Smooth muscle cell (in vitro differentiated cells): ENCODE measurements around the gene C14orf132. TPM values are rescaled to one million over a fixed set of nuclear protein-coding genes. Genes with fewer than 3 reads are reported as not detected.

Experiments used
- DNase-seq: peaks from one replicate; lab custom pipeline; 2025; ENCODE audit not compliant: unreplicated experiment; lab: John Stamatoyannopoulos, UW
- H2AFZ ChIP-seq: fragments of 200-600 bp; sonication (generic); 2 replicates; pipeline ENCODE4 v1.6.0; 2016; ENCODE audit warnings: antibody characterized with exemption, low read depth, mild to moderate bottlenecking
- H3F3A ChIP-seq: fragments of 200-600 bp; sonication (generic); 2 replicates; pipeline ENCODE4 v1.6.0; 2017; ENCODE audit warnings: antibody characterized with exemption, low read depth
- H3K27ac ChIP-seq: fragments of 200-600 bp; sonication (generic); 2 replicates; pipeline ENCODE4 v1.5.1; 2016; ENCODE audit warnings: low read depth, mild to moderate bottlenecking
- H3K27me3 ChIP-seq: fragments of 200-600 bp; sonication (generic); 2 replicates; pipeline ENCODE4 v1.6.1; 2016; ENCODE audit warnings: low read depth, mild to moderate bottlenecking
- H3K36me3 ChIP-seq: fragments of 200-600 bp; sonication (generic); 2 replicates; pipeline ENCODE4 v1.5.1; 2016; ENCODE audit warnings: low read depth
- H3K4me1 ChIP-seq: fragments of 200-600 bp; sonication (generic); 2 replicates; pipeline ENCODE4 v1.5.1; 2016; ENCODE audit warnings: low read depth
- H3K4me2 ChIP-seq: fragments of 200-600 bp; sonication (generic); 2 replicates; pipeline ENCODE4 v1.6.0; 2016; ENCODE audit warnings: mild to moderate bottlenecking
- H3K4me3 ChIP-seq: fragments of 200-600 bp; sonication (generic); 2 replicates; pipeline ENCODE4 v1.5.1; 2016; ENCODE audit warnings: mild to moderate bottlenecking
- H3K79me2 ChIP-seq: fragments of 200-600 bp; sonication (generic); 2 replicates; pipeline ENCODE4 v1.6.0; 2016; ENCODE audit warnings: low read depth, mild to moderate bottlenecking
- H3K9ac ChIP-seq: fragments of 200-600 bp; sonication (generic); 2 replicates; pipeline ENCODE4 v1.6.0; 2016; ENCODE audit warnings: low read depth
- H3K9me3 ChIP-seq: fragments of 200-600 bp; sonication (generic); replicated peaks from 2 replicates; pipeline ENCODE4 v1.5.1; 2016; ENCODE audit warnings: low read depth
- H4K20me1 ChIP-seq: fragments of 200-600 bp; sonication (generic); 2 replicates; pipeline ENCODE4 v1.6.0; 2016; ENCODE audit warnings: low read depth
- CTCF ChIP-seq: fragments of 200-600 bp; sonication (generic); IDR thresholded peaks from 2 replicates; pipeline ENCODE4 v1.5.1; 2017; ENCODE audit warnings: borderline replicate concordance, mild to moderate bottlenecking, antibody characterized with exemption; ENCODE audit not compliant: insufficient read depth, poor library complexity, severe bottlenecking
- WGBS: methylation state at CpG from one replicate; pipeline ENCODE4 v1.1.7; 2016; ENCODE audit warnings: low lambda C conversion rate; 5-methylcytosine and 5-hydroxymethylcytosine counted together
- polyA plus RNA-seq: library from polyadenylated mRNA; unstranded; fragments of >200 nt; fragmentation: Nextera tagmentation; extraction: Ambion mirVana; gene quantifications from 2 replicates; pipeline ENCODE4 v1.2.1, GENCODE V29; 2016
- total RNA-seq: library from RNA; depleted of rRNA; stranded (reverse); fragments of >200 nt; gene quantifications from 2 replicates; pipeline ENCODE4 v1.2.3, GENCODE V29; 2014

The C14orf132 gene
- total and polyA plus RNA-seq, 2 experiments from 2014 or later: 35.5 to 38.0 TPM

- H4K20me1 ChIP-seq: no peaks in the 10 kb centered on the region
Observed at GRCh38 chr14:95998656-95999055, 40.5 kb upstream of the C14orf132 start.

GRCh38 chr14:96001866-96002497 is 37.2 kb upstream of the C14orf132 start:
- H4K20me1 ChIP-seq: no peaks in the 10 kb centered on the region
- peak overlapping the region; percentile 71 for H3K27ac ChIP-seq
- no peak for TF ChIP-seq CTCF
- no peaks in the 10 kb centered on the region for H3K4me1 ChIP-seq
- H3K79me2 ChIP-seq: no peaks in the 10 kb centered on the region
- no peaks in the 10 kb centered on the region for H3F3A ChIP-seq
- 58% methylated on average over 5 of the region's 5 CpGs for WGBS
- no peak overlapping the region for H3K9ac ChIP-seq
- no peak for DNase-seq
- H3K4me3 ChIP-seq: no peak overlapping the region
- H3K27me3 ChIP-seq: no peaks in the 10 kb centered on the region
- peaks cover 6% of the 10 kb centered on the region for H3K9me3 ChIP-seq
- no peak overlapping the region for H2AFZ ChIP-seq
- H3K36me3 ChIP-seq: no peaks in the 10 kb centered on the region
- H3K4me2 ChIP-seq: peak overlapping the region; percentile 13

More at GRCh38 chr14:95998656-95999055, 40.5 kb upstream of the C14orf132 start:
- no peaks in the 10 kb centered on the region for H3K27me3 ChIP-seq
- peak; percentile 63 for TF ChIP-seq CTCF
- H3K36me3 ChIP-seq: no peaks in the 10 kb centered on the region
- WGBS: 73% methylated on average over 1 of the region's 1 CpG
- H2AFZ ChIP-seq: no peak overlapping the region
- H3K4me2 ChIP-seq: no peak overlapping the region
- H3F3A ChIP-seq: no peaks in the 10 kb centered on the region
- no peak overlapping the region for H3K4me3 ChIP-seq
- no peak overlapping the region for H3K27ac ChIP-seq
- H3K9me3 ChIP-seq: no peaks in the 10 kb centered on the region
- no peaks in the 10 kb centered on the region for H3K4me1 ChIP-seq
- no peak for DNase-seq
- H3K79me2 ChIP-seq: no peaks in the 10 kb centered on the region
- no peak overlapping the region for H3K9ac ChIP-seq

GRCh38 chr14:96002498-96002884 is 36.7 kb upstream of the C14orf132 start:
- no peak for DNase-seq
- Histone ChIP-seq H3K4me1 (no peaks in the 10 kb centered on the region), H3K36me3 (no peaks in the 10 kb centered on the region), H3K27ac (peak overlapping the region; percentile 71), H3K4me2 (no peak overlapping the region), H2AFZ (no peak overlapping the region), H3F3A (no peaks in the 10 kb centered on the region), H3K27me3 (no peaks in the 10 kb centered on the region), H3K4me3 (no peak overlapping the region), H3K79me2 (no peaks in the 10 kb centered on the region), H3K9me3 (peaks cover 6% of the 10 kb centered on the region), H3K9ac (no peak overlapping the region), H4K20me1 (no peaks in the 10 kb centered on the region)
- 74% methylated on average over 2 of the region's 2 CpGs for WGBS
- TF ChIP-seq CTCF: no peak

- Histone ChIP-seq H3K4me2 (no peak overlapping the region), H4K20me1 (no peaks in the 10 kb centered on the region), H3K9ac (no peak overlapping the region), H3F3A (no peaks in the 10 kb centered on the region), H3K27ac (no peak overlapping the region), H3K4me3 (no peak overlapping the region), H3K4me1 (peaks cover 3% of the 10 kb centered on the region), H3K36me3 (no peaks in the 10 kb centered on the region), H2AFZ (no peak overlapping the region), H3K79me2 (no peaks in the 10 kb centered on the region), H3K9me3 (no peaks in the 10 kb centered on the region), H3K27me3 (no peaks in the 10 kb centered on the region)
- no peak for TF ChIP-seq CTCF
- no peak for DNase-seq
- WGBS: 69% methylated on average over 1 of the region's 1 CpG
Observed at GRCh38 chr14:96011131-96011530, 28.0 kb upstream of the C14orf132 start.
